ENCODE results near the gene TIMM17A.

Gene TIMM17A

GRCh38 chr1:201955009-201955728 lies at the start of gene TIMM17A:
Gene TIMM17A (plus strand): TSS chr1:201955503. CDS start chr1:201955527, 24 bp downstream.
- DNase-seq (ENCODE audit: low read depth in 2 of 2): peak; percentile 80 to 84

DNA sequence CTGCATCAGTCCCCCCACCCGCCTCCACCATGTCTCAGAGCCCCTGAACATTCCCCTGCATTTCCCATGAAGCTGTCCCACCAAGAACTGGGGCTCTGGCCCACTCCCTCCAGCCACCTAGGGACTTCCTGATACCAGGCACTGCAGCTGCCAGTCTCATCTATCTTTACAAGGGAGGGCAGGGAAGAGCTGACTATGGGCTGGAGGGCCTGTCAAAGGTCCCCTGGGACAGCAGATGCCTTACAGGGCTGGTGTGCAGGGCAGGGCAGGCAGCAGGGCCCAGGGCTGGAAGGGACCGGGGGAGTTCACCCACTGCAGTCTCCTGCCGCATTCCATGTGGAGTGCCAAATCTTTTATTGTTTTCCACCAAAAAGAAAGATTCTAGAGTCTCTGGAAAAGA lies 49.0 kb upstream of the TIMM17A start:
- no peak for DNase-seq (ENCODE audit: low read depth in 2 of 2)

- no peak for DNase-seq (ENCODE audit: low read depth in 2 of 2)
Measured at GRCh38 chr1:201907621-201908020, 47.7 kb upstream of the TIMM17A start.

DNA sequence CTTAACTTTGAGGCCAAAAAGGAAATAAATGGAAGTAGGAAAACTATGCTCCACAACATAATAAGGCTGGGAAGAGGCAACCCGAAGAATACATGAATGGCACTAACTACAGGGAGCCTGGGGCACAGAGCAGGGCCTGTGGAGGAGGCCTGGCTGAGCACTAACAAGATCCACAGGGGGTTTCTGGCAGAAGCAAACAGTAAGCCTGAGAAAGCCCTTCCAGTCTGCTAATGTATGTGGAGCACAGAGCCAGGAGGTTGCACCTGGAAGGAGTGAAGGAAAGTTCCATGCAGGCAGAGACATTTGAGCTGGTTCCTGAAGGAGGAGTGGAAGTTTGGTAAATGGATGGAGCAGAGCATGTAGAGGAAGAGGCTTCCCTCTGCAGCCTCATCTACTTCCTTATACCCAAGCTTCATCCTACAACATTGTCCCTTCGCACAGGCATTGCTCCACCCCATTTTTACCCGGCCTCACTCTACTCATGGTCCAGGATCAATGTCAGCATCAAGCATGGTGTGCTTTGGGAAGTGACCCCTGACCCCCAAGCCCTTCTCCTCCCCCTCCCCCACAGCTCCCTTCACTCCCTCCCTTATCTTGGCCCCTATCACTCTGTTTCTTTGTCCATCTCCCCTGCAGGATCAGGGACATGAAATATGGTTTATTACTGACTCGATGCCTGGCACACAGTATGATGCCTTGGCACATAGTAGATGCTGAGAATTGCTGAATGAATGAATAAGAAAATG lies 43.3 kb upstream of the TIMM17A start:
- DNase-seq (ENCODE audit: low read depth in 2 of 2): no peak

GRCh38 chr1:201912832-201913231 lies 42.5 kb upstream of the TIMM17A start:
- DNase-seq (ENCODE audit: low read depth in 2 of 2): no peak

GRCh38 chr1:201914456-201915235 lies 40.7 kb upstream of the TIMM17A start:
- DNase-seq (ENCODE audit: low read depth in 2 of 2): no peak

- DNase-seq (ENCODE audit: low read depth in 2 of 2): no peak
Measured at GRCh38 chr1:201916649-201917249, 38.6 kb upstream of the TIMM17A start.

DNA sequence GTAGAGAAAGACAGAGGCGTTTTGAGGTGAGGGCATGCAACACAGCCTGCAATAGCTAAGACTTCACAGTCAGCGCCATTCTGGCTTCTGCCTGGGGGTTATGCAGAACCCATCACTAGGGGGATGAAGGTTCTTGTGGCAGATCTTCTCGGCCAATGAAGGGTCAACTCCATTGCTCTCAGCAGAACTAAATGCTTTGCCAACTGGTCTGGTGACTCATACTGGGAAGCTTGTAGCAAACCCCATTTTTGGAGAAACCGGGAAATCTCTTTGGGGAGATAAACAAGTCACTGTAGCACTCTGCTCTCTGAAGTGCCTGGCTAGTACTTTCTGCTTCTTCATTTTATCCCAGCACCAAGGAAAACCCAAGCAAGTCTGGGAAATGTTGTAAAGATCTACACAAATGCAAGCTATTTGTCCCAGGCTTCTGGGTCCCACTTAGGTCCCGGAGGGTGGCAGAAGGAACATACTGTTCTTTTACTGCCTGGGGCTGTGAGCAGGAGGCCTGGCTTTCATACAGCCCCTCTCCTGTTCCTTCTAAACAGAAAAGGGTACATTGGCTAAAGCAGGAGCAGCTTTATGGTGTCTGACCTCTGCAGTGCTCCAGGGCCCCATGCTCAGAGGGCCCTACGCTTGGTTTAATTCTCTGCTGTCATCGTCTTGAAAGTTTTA lies 37.8 kb upstream of the TIMM17A start:
- DNase-seq (ENCODE audit: low read depth in 2 of 2): no peak

DNA sequence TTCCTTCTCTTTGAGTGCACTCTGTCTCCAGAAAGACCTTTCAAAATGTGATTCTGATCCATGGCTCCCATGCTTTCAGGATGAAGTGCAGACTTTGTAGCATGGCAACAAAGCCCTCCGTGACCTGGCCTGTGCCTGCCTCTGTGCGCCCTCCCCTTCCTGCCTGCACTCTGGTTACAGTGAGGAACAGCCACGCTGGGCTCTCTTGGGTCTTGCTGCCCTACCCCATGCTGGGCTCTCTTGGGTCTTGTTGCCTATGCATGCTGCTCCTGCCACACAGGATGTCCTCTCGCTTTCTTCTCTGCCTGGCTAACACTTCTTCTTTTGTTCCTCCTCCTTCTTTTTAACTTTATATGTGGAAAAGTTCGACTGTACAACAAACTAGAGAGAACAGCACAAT lies 37.0 kb upstream of the TIMM17A start:
- DNase-seq (ENCODE audit: low read depth in 2 of 2): no peak

GRCh38 chr1:201921952-201922558 lies 33.2 kb upstream of the TIMM17A start:
- no peak for DNase-seq (ENCODE audit: low read depth in 2 of 2)

DNA sequence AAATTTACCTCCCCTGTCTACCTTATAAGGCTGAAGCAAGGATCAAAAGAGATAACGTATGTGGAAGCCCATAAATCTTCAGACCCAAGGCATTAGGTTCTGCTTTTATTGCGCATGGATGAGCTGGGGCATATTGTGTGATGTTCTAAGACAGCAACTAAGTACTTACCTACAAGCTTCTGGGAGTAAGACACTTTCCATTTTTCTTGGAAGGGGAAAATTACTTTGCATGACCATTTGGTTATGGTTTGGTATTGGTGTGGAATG lies 30.1 kb upstream of the TIMM17A start:
- DNase-seq (ENCODE audit: low read depth in 2 of 2): no peak

GRCh38 chr1:201925981-201926645 lies 29.2 kb upstream of the TIMM17A start:
- DNase-seq (ENCODE audit: low read depth in 2 of 2): no peak

DNA sequence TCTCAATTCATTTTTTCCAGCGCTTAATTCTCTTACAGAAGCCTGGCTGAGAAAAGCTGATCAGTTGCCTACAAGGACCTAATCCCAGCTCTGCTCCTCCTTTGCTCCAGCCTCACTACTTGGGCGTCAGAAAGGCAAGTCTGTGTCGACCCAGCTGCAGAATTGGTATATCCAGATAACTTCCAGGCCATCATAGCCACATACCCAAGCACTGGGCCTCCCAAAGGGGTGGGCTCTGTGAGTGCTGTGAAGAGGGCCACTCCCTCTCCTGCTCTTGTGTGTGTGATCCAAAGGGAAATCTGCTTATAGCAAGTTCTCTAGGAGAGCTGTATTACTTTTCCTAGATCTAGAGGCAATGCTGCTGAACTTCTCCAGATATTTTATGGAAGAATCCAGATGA lies 27.0 kb upstream of the TIMM17A start:
- no peak for DNase-seq (ENCODE audit: low read depth in 2 of 2)

DNA sequence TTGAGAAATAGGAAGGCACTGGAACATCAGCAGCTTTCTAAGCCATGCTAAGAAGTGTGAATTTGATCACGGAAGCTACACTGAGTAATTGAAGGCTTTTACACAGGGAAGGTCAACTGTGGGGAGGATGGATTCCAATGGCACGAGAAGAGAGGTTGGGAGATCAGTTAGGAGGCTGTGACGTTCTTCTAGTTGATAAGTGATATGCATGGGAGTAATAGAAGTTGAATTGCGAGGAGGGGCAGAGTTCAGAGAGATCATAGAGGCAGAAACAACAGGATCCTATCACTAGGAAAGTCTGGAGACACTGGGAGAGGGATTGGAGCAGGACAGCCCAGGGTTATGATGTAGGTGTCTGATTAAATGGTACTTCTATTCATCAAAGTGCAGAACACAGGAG lies 25.2 kb upstream of the TIMM17A start:
- DNase-seq (ENCODE audit: low read depth in 2 of 2): no peak

DNA sequence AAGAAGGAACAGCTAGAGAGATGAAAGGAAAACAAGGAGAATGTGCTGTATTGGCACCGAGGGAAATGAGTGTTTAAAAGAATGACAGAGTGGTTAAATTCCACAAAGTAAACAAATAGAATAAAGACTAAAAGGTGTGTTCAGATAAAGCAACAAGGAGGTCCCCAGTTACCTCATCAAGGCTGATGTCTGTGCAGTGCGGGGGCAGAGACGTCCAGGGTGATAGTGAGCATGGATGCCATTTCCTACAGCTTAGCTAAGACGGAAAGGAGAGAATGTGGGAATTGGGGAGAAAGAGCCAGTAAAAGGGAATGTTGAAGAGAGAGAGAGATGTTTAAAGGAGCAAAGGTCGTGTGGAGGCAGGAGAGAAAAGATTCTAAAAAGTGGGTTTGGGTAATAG lies 24.5 kb upstream of the TIMM17A start:
- DNase-seq (ENCODE audit: low read depth in 2 of 2): no peak

DNA sequence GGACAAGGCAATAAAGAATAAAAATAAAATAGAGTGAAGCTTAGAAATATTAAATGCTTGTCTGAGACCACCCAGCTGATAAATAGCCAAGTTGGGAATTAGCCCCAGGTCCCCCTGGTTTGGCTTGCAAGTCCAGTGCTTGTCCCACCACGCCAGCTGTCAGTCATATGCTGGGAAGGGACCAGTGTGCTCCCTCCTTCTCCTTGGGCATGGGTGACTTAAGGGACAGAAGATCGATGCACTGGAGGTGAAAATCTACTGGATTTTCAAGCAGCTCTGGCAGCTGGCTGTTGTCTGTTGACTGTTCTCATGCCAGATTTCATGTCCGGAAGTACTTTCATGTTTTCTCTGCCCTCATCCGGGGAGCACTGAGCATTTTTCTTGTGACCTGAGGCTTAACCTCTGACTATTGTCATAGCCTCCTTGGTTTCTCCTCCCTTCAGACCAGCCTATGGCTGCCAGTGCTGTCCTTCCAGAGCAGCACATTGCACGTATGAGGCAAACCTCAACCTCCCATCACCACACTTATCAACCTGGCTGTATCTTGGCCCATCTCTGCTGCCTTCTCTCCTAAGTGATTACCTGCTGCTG lies 21.4 kb upstream of the TIMM17A start:
- DNase-seq (ENCODE audit: low read depth in 2 of 2): no peak

- no peak for DNase-seq (ENCODE audit: low read depth in 2 of 2)
Measured at GRCh38 chr1:201937624-201938213, 17.6 kb upstream of the TIMM17A start.

DNA sequence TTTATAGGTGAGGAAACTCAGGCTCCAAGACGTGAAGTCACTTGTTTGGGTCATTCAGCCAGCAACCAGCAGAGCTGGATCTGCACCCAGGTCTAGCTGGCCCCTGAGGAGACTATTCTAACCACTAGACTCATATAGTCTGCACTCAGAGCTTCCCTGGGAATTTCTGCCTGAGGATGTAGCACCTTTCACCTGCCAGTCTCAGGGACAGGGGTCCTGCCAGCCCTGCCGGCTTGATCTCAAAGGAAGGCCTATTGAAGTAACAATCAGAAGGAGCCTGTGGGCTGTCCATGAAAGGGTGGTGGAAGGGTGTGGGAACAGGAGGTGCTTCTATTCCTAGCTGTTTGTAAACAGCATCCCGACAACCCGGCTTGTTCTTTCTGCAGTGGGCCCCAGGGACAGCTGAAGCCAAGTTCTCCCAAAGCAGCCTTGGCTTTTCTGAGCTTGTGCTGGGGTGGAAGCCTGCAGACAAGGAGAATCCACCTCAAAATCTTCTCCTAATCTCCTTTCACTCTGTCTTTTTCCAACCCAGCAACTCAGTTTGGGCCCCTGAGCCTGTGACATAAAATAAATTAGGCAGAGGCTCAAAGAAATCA lies 16.8 kb upstream of the TIMM17A start:
- no peak for DNase-seq (ENCODE audit: low read depth in 2 of 2)

- no peak for DNase-seq (ENCODE audit: low read depth in 2 of 2)
Measured at GRCh38 chr1:201939148-201939547, 16.2 kb upstream of the TIMM17A start.

GRCh38 chr1:201939574-201939973 lies 15.7 kb upstream of the TIMM17A start:
- DNase-seq (ENCODE audit: low read depth in 2 of 2): no peak

Data from stimulated activated CD8-positive, alpha-beta memory T cell treated with anti-CD3 and anti-CD28 coated beads, Interleukin-2, amount 100 ng/mL, for 1 hour (primary cell).